Measurements from ENCODE around the gene TNS1. TPM values are rescaled to one million over a fixed set of nuclear protein-coding genes. Genes with fewer than 3 reads are reported as not detected.

TNS1 gene
- polyA plus RNA-seq, 6 donors from 2014 or later = 0.05 to 0.57 (median 0.35) TPM; not detected in 2

- Mint-ChIP-seq H3K9me3 (peaks cover 0 to 3% (median 0%) of the 10 kb centered on the region in 7 donors), H3K27ac (no peak overlapping the region)
These were observed 226.2 kb downstream of the TNS1 start for GRCh38 chr2:217776631-217777030.

GRCh38 chr2:217775920-217776503 lies 226.8 kb downstream of the TNS1 start:
- Mint-ChIP-seq H3K4me1 (no peaks in the 10 kb centered on the region), H3K27ac (no peak overlapping the region), H3K27me3 (peaks cover 0 to 17% (median 0%) of the 10 kb centered on the region in 3 donors), H3K9me3 (peaks cover 0 to 1% (median 0%) of the 10 kb centered on the region in 7 donors), H3K36me3 (peaks cover 0 to 8% of the 10 kb centered on the region in 2 donors), H3K4me3 (peak overlapping the region in 1 of 8 donors; percentile 48)
- DNase-seq = no peak
- no peak for ATAC-seq (ENCODE audit: low read depth in 2 of 2)

More at GRCh38 chr2:217776631-217777030, 226.2 kb downstream of the TNS1 start:
- no peak for DNase-seq
- Mint-ChIP-seq H3K27me3 (peaks cover 0 to 17% (median 0%) of the 10 kb centered on the region in 3 donors), H3K36me3 (peaks cover 0 to 13% of the 10 kb centered on the region in 2 donors), H3K4me1 (no peaks in the 10 kb centered on the region), H3K4me3 (no peak overlapping the region)
- no peak for ATAC-seq (ENCODE audit: low read depth in 2 of 2)

- no peaks in the 10 kb centered on the region for H3K4me1 Mint-ChIP-seq
- DNase-seq (no peak), ATAC-seq (ENCODE audit: low read depth in 2 of 2) (no peak)
- H3K4me3 Mint-ChIP-seq = no peak overlapping the region
- H3K9me3 Mint-ChIP-seq = peaks cover 0 to 3% (median 0%) of the 10 kb centered on the region in 7 donors
- no peak overlapping the region for H3K27ac Mint-ChIP-seq
- H3K36me3 Mint-ChIP-seq = peaks cover 0 to 8% of the 10 kb centered on the region in 2 donors
- H3K27me3 Mint-ChIP-seq = peaks cover 0 to 9% (median 0%) of the 10 kb centered on the region in 3 donors
These were observed 228.6 kb downstream of the TNS1 start for GRCh38 chr2:217774232-217774631.

GRCh38 chr2:217773539-217773938 lies 229.3 kb downstream of the TNS1 start:
- ATAC-seq (ENCODE audit: low read depth in 2 of 2) = no peak
- Mint-ChIP-seq H3K4me3 (no peak overlapping the region), H3K27me3 (peaks cover 0 to 5% (median 0%) of the 10 kb centered on the region in 3 donors), H3K27ac (no peak overlapping the region), H3K4me1 (no peaks in the 10 kb centered on the region), H3K36me3 (peaks cover 0 to 8% of the 10 kb centered on the region in 2 donors), H3K9me3 (peaks cover 0 to 9% (median 0%) of the 10 kb centered on the region in 7 donors)
- no peak for DNase-seq

GRCh38 chr2:217766356-217766755 lies 236.4 kb downstream of the TNS1 start:
- Mint-ChIP-seq H3K4me3 (no peak overlapping the region), H3K4me1 (no peaks in the 10 kb centered on the region), H3K27ac (peak overlapping the region in 1 of 6 donors; percentile 16), H3K27me3 (peaks cover 0 to 16% (median 13%) of the 10 kb centered on the region in 3 donors), H3K36me3 (peaks cover 14 to 15% of the 10 kb centered on the region in 2 donors), H3K9me3 (peaks cover 0 to 57% (median 26%) of the 10 kb centered on the region in 7 donors)
- DNase-seq (no peak), ATAC-seq (ENCODE audit: low read depth in 2 of 2) (no peak)

- no peak overlapping the region for H3K4me3 Mint-ChIP-seq
- DNase-seq (no peak), ATAC-seq (ENCODE audit: low read depth in 2 of 2) (no peak)
- H3K9me3 Mint-ChIP-seq = peaks cover 0 to 47% (median 30%) of the 10 kb centered on the region in 7 donors
- peaks cover 0 to 4% (median 3%) of the 10 kb centered on the region in 3 donors for H3K4me1 Mint-ChIP-seq
- peaks cover 12 to 42% (median 22%) of the 10 kb centered on the region in 3 donors for H3K27me3 Mint-ChIP-seq
- no peak overlapping the region for H3K27ac Mint-ChIP-seq
- H3K36me3 Mint-ChIP-seq = peaks cover 7 to 13% of the 10 kb centered on the region in 2 donors
These were observed 241.0 kb downstream of the TNS1 start for GRCh38 chr2:217761645-217762277.

- no peak for DNase-seq
- Mint-ChIP-seq H3K27me3 (peaks cover 18 to 50% (median 25%) of the 10 kb centered on the region in 3 donors), H3K9me3 (peaks cover 0 to 37% (median 24%) of the 10 kb centered on the region in 7 donors), H3K4me1 (peaks cover 0 to 14% (median 11%) of the 10 kb centered on the region in 3 donors), H3K4me3 (no peak overlapping the region), H3K36me3 (peaks cover 0 to 9% of the 10 kb centered on the region in 2 donors), H3K27ac (no peak overlapping the region)
- ATAC-seq (ENCODE audit: low read depth in 2 of 2) = no peak
These were observed 242.8 kb downstream of the TNS1 start for GRCh38 chr2:217759991-217760390.

- no peak overlapping the region for H3K27ac Mint-ChIP-seq
- H3K4me3 Mint-ChIP-seq = peak overlapping the region in 1 of 8 donors; percentile 57
- H3K36me3 Mint-ChIP-seq = peaks cover 3% of the 10 kb centered on the region in 2 donors
These were observed 245.7 kb downstream of the TNS1 start for GRCh38 chr2:217757108-217757463.

GRCh38 chr2:217756375-217757107 lies 246.3 kb downstream of the TNS1 start:
- Mint-ChIP-seq H3K27me3 (peaks cover 24 to 68% (median 39%) of the 10 kb centered on the region in 3 donors), H3K9me3 (peaks cover 0 to 10% (median 7%) of the 10 kb centered on the region in 7 donors), H3K4me3 (peak overlapping the region in 2 of 8 donors; percentile 63 to 68), H3K27ac (peak overlapping the region in 1 of 6 donors; percentile 34), H3K4me1 (peaks cover 0 to 17% (median 16%) of the 10 kb centered on the region in 3 donors), H3K36me3 (peaks cover 3 to 8% of the 10 kb centered on the region in 2 donors)
- ATAC-seq (ENCODE audit: low read depth in 2 of 2) (peak; percentile 53), DNase-seq (peak; percentile 12)

More at GRCh38 chr2:217757108-217757463, 245.7 kb downstream of the TNS1 start:
- Mint-ChIP-seq H3K27me3 (peaks cover 20 to 63% (median 33%) of the 10 kb centered on the region in 3 donors), H3K4me1 (peaks cover 0 to 16% (median 13%) of the 10 kb centered on the region in 3 donors), H3K9me3 (peaks cover 0 to 14% (median 12%) of the 10 kb centered on the region in 7 donors)
- ATAC-seq (ENCODE audit: low read depth in 2 of 2) (no peak), DNase-seq (no peak)

- no peak overlapping the region for H3K4me3 Mint-ChIP-seq
- peak overlapping the region in 3 of 6 donors; percentile 56 to 81 (median 74) for H3K27ac Mint-ChIP-seq
- H3K4me1 Mint-ChIP-seq = peaks cover 0 to 19% (median 16%) of the 10 kb centered on the region in 3 donors
- no peak for DNase-seq
- no peak for ATAC-seq (ENCODE audit: low read depth in 2 of 2)
- H3K9me3 Mint-ChIP-seq = peaks cover 0 to 4% (median 0%) of the 10 kb centered on the region in 7 donors
- peaks cover 3 to 8% of the 10 kb centered on the region in 2 donors for H3K36me3 Mint-ChIP-seq
- peaks cover 24 to 65% (median 42%) of the 10 kb centered on the region in 3 donors for H3K27me3 Mint-ChIP-seq
These were observed 247.6 kb downstream of the TNS1 start for GRCh38 chr2:217755027-217755745.

GRCh38 chr2:217753460-217754200 lies 249.2 kb downstream of the TNS1 start:
- Mint-ChIP-seq H3K27me3 (peaks cover 14 to 57% (median 48%) of the 10 kb centered on the region in 3 donors), H3K4me3 (no peak overlapping the region), H3K36me3 (peaks cover 0 to 8% of the 10 kb centered on the region in 2 donors), H3K4me1 (peaks cover 0 to 23% (median 18%) of the 10 kb centered on the region in 3 donors), H3K9me3 (peaks cover 0 to 3% (median 0%) of the 10 kb centered on the region in 7 donors), H3K27ac (no peak overlapping the region)
- ATAC-seq (ENCODE audit: low read depth in 2 of 2) = no peak
- no peak for DNase-seq

All from naive B cell (primary cell).